ENCODE data around the gene MED13. TPM values are rescaled to one million over a fixed set of nuclear protein-coding genes. Genes with fewer than 3 reads are reported as not detected.

Gene MED13
- total and polyA plus RNA-seq, 9 of the 15 experiments (the other 6 are each of a cell fraction or from before 2014, with no cell fraction given): 5.4 to 48.4 (median 28.2) TPM

GRCh38 chr17:62065611-62066468 lies 762 bp upstream of the MED13 start (continued):
- TF ChIP-seq NR0B1 (IDR thresholded peaks at IDR 0.05; ENCODE audit: partially characterized antibody) (no peak), HDAC2 (IDR thresholded peaks at IDR 0.05) (0 out of 2 replicates have a peak, but pooled peaks have one; percentile 47), CCNT2 (IDR thresholded peaks at IDR 0.05; ENCODE audit: borderline replicate concordance, extremely low read depth, insufficient read length, low read depth, low read length) (peak; percentile 50), POLR2A (conservative IDR thresholded peaks at IDR 0.05) (peak; percentile 95), MNT (conservative IDR thresholded peaks at IDR 0.05) (peak; percentile 83 to 85), ZHX1 (conservative IDR thresholded peaks at IDR 0.05; ENCODE audit: low read length) (peak; percentile 79; the same call in 1 of the 2 replicates), GABPB2 (CRISPR knock-in tag; conservative IDR thresholded peaks at IDR 0.05) (no peak), BRF2 (IDR thresholded peaks at IDR 0.05; ENCODE audit: borderline replicate concordance, insufficient read depth, insufficient read length) (no peak), POLR2B (IDR thresholded peaks at IDR 0.05; ENCODE audit: low read depth, partially characterized antibody) (peak; percentile 87), THRAP3 (IDR thresholded peaks at IDR 0.05; ENCODE audit: borderline replicate concordance) (no peak), ZNF780A (CRISPR knock-in tag; IDR thresholded peaks at IDR 0.05) (no peak), SRSF9 (IDR thresholded peaks at IDR 0.05; ENCODE audit: borderline replicate concordance, low read depth, low read length) (no peak), ARNT (IDR thresholded peaks at IDR 0.05) (no peak), SIX5 (IDR thresholded peaks at IDR 0.05; ENCODE audit: borderline replicate concordance in 1 of 2, insufficient read depth in 1 of 2, low read depth in 1 of 2, low read length in 2 of 2) (no peak), RBFOX2 (IDR thresholded peaks at IDR 0.05; ENCODE audit: low read depth, low read length) (peak; percentile 96), TAF7 (tag; IDR thresholded peaks at IDR 0.05) (peak; percentile 71), ATF1 (CRISPR knock-in tag; IDR thresholded peaks at IDR 0.05) (no peak), ATF1 (tag; IDR thresholded peaks at IDR 0.05) (peak; percentile 27; the same call in 1 of the 2 replicates)
- TF ChIP-seq, protein P1, sequence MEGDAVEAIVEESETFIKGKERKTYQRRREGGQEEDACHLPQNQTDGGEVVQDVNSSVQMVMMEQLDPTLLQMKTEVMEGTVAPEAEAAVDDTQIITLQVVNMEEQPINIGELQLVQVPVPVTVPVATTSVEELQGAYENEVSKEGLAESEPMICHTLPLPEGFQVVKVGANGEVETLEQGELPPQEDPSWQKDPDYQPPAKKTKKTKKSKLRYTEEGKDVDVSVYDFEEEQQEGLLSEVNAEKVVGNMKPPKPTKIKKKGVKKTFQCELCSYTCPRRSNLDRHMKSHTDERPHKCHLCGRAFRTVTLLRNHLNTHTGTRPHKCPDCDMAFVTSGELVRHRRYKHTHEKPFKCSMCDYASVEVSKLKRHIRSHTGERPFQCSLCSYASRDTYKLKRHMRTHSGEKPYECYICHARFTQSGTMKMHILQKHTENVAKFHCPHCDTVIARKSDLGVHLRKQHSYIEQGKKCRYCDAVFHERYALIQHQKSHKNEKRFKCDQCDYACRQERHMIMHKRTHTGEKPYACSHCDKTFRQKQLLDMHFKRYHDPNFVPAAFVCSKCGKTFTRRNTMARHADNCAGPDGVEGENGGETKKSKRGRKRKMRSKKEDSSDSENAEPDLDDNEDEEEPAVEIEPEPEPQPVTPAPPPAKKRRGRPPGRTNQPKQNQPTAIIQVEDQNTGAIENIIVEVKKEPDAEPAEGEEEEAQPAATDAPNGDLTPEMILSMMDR (IDR thresholded peaks at IDR 0.05 in 2 of 3, conservative IDR thresholded peaks at IDR 0.05 in 1 of 3; ENCODE audit: insufficient read depth in 2 of 3, low read depth in 1 of 3, low read length in 3 of 3): peak; percentile 85 to 94 (median 91)
